ENCODE results near the gene ZCCHC7. TPM values are rescaled to one million over a fixed set of nuclear protein-coding genes. Genes with fewer than 3 reads are reported as not detected.

The ZCCHC7 gene
- total and polyA plus RNA-seq, 2 of the 8 experiments (the other 6 are each of a cell fraction or from before 2014, with no cell fraction given) = 12.2 to 27.5 TPM

DNA sequence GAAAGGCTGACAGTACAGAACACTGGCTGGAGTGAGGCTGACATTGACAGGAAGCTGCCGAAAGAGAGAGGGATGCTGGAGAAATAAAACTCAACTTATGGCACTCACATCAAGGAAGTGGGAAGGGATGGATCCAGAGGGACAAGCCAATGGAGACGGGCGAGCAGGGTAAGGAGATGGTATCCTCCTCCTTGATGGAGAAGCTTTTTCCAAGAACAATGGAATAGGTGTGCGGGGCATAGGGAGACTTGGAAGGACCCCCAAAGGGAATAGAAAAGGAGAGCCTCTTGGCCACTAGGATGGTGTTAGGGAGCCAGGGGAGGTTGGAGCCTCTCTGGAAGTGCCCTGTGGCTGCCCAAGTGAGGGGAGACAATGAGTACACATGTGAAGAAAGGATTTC lies 243.8 kb downstream of the ZCCHC7 start:
- Histone ChIP-seq H3K9me3 (ENCODE audit: insufficient read depth in 2 of 2, low read depth in 1 of 2, low read length in 1 of 2) (no peaks in the 10 kb centered on the region), H3K27ac (ENCODE audit: low read depth, low read length) (no peak overlapping the region), H4K91ac (replicated peaks; ENCODE audit: insufficient read length, low read length) (no peak overlapping the region), H3K4me2 (ENCODE audit: insufficient read depth in 1 of 2, low read depth in 2 of 2, low read length in 2 of 2) (no peak overlapping the region), H3K23me2 (ENCODE audit: low read depth, low read length) (no peaks in the 10 kb centered on the region), H3K14ac (ENCODE audit: insufficient read length) (no peak overlapping the region), H3K27me3 (replicated peaks in 1 of 4; ENCODE audit: control insufficient read depth in 3 of 4, extremely low read depth in 1 of 4, insufficient read depth in 3 of 4, low read length in 3 of 4) (no peaks in the 10 kb centered on the region), H3K79me1 (ENCODE audit: low read depth, low read length) (no peaks in the 10 kb centered on the region), H4K20me1 (replicated peaks in 1 of 2; ENCODE audit: control insufficient read depth in 1 of 2, insufficient read depth in 2 of 2, low read length in 2 of 2) (peaks cover 0 to 2% of the 10 kb centered on the region in 2 experiments), H3K4me1 (replicated peaks in 1 of 4; ENCODE audit: control insufficient read depth in 3 of 4, insufficient read depth in 4 of 4, low read length in 3 of 4) (no peaks in the 10 kb centered on the region), H3K36me3 (ENCODE audit: control insufficient read depth in 2 of 4, insufficient read depth in 4 of 4, low read length in 3 of 4) (no peaks in the 10 kb centered on the region), H2BK20ac (ENCODE audit: low read length) (no peak overlapping the region), H2BK120ac (replicated peaks; ENCODE audit: low read depth, low read length) (no peak overlapping the region), H2BK5ac (ENCODE audit: low read depth, low read length) (no peak overlapping the region), H2BK15ac (ENCODE audit: low read length) (no peak overlapping the region), H4K5ac (ENCODE audit: insufficient read length, low read depth, low read length) (no peak overlapping the region), H3K4ac (replicated peaks; ENCODE audit: insufficient read length, low read depth, low read length) (no peak overlapping the region), H3K18ac (ENCODE audit: extremely low read depth, low read length) (no peak overlapping the region), H4K8ac (ENCODE audit: extremely low read depth, insufficient read depth, low read length) (no peak overlapping the region), H3K79me2 (ENCODE audit: control insufficient read depth in 1 of 2, insufficient read depth in 2 of 2, low read length in 2 of 2) (no peaks in the 10 kb centered on the region), H2BK12ac (ENCODE audit: low read depth, low read length) (no peak overlapping the region), H2AK5ac (ENCODE audit: low read depth, low read length) (no peak overlapping the region), H2AFZ (ENCODE audit: low read length) (no peak overlapping the region), H3K23ac (ENCODE audit: insufficient read length) (no peak overlapping the region), H3K9ac (replicated peaks in 1 of 4; ENCODE audit: extremely low read depth in 1 of 4, low read depth in 3 of 4, low read length in 3 of 4) (no peak overlapping the region), H3K56ac (replicated peaks; ENCODE audit: insufficient read length, low read depth, low read length) (no peak overlapping the region), H3K4me3 (ENCODE audit: extremely low read depth in 1 of 4, insufficient read depth in 2 of 4, low read depth in 3 of 4, low read length in 4 of 4) (no peak overlapping the region)
- POLR2A ChIA-PET (ENCODE audit: partially characterized antibody) = interaction anchor here (0.6 kb wide), 1 partner anchor 41 kb away, joined by 4 read pairs; no protein-coding TSS in a partner anchor
- no peak for DNase-seq (ENCODE audit: low read depth in 1 of 2, low spot score in 2 of 2)
- WGBS, 2 experiments (ENCODE audit: extremely low coverage in 1 of 2, insufficient coverage in 1 of 2, insufficient read length in 1 of 2, insufficient replicate concordance in 2 of 2, low coverage in 1 of 2, low lambda C conversion rate in 2 of 2, missing lambda C conversion rate in 1 of 2) = 79% methylated on average over 4 of the region's 4 CpGs; no CpG with 5 or more reads in 1 of the 2 experiments
- no peak for FAIRE-seq
- CTCF ChIA-PET (ENCODE audit: partially characterized antibody) = interaction anchor here (0.7 to 2.4 kb wide), 21 partner anchors 8 to 498 kb away, joined by 3 to 11 read pairs (median 4); no protein-coding TSS in a partner anchor
- TF ChIP-seq SUZ12 (IDR thresholded peaks at IDR 0.05; ENCODE audit: low read length) (no peak), RXRA (IDR thresholded peaks at IDR 0.05; ENCODE audit: insufficient read depth, low read depth, low read length) (no peak), BCL11A (IDR thresholded peaks at IDR 0.05; ENCODE audit: low read depth in 2 of 2, low read length in 2 of 2) (no peak), SP1 (IDR thresholded peaks at IDR 0.05; ENCODE audit: low read depth, low read length) (no peak), EP300 (IDR thresholded peaks at IDR 0.05; ENCODE audit: borderline replicate concordance in 1 of 2, low read depth in 2 of 2, low read length in 2 of 2) (no peak), HDAC2 (IDR thresholded peaks at IDR 0.05; ENCODE audit: borderline replicate concordance in 1 of 2, low read depth in 2 of 2, low read length in 2 of 2) (no peak), YY1 (IDR thresholded peaks at IDR 0.05; ENCODE audit: low read depth, low read length) (no peak), CREB1 (IDR thresholded peaks at IDR 0.05) (no peak), KDM1A (IDR thresholded peaks at IDR 0.05; ENCODE audit: borderline replicate concordance, low read length) (no peak), SAP30 (IDR thresholded peaks at IDR 0.05; ENCODE audit: insufficient read depth, insufficient replicate concordance, low read length) (no peak), CBX5 (IDR thresholded peaks at IDR 0.05; ENCODE audit: low read depth, low read length) (no peak)
